Tibial nerve (tissue), 4 donors: ENCODE results near the gene RDH12. TPM values are rescaled to one million over a fixed set of nuclear protein-coding genes. Genes with fewer than 3 reads are reported as not detected.
A peak's percentile ranks its signal among the peaks of the same experiment; 100 is the strongest.

Experiments
- DNase-seq, 2 donors: peaks; one replicate each; pipeline ENCODE4 v3.0.0-alpha.2; 2019; ENCODE audit warnings: low spot score in 2 of 2
- H3K27ac ChIP-seq, 4 donors: fragments of 200-600 bp; sonication (generic) in 3 of 4; one replicate each; pipeline ENCODE4 v1.5.1; 2017 to 2019; ENCODE audit warnings: mild to moderate bottlenecking in 1 of 4
- H3K27me3 ChIP-seq, 2 donors: fragments of 200-600 bp; sonication (generic) in 1 of 2; one replicate each; pipeline versions ENCODE4 v1.5.1 to v1.6.0; 2017 to 2019
- H3K36me3 ChIP-seq, 3 donors: fragments of 200-600 bp; sonication (generic); one replicate each; pipeline ENCODE4 v1.5.1; 2018 to 2019
- H3K4me1 ChIP-seq, 4 donors: fragments of 200-600 bp; sonication (generic) in 3 of 4; one replicate each; pipeline ENCODE4 v1.5.1; 2017 to 2019
- H3K4me3 ChIP-seq, 4 donors: fragments of 200-600 bp; sonication (generic) in 3 of 4; one replicate each; pipeline ENCODE4 v1.5.1; 2017 to 2019; ENCODE audit warnings: mild to moderate bottlenecking in 1 of 4, moderate library complexity in 1 of 4
- H3K9me3 ChIP-seq, 4 donors: fragments of 200-600 bp; sonication (generic) in 3 of 4; one replicate each; pipeline ENCODE4 v1.5.1; 2017 to 2019
- CTCF ChIP-seq, 5 experiments: fragments of 200-600 bp in 3 of 5; fragments of 450-650 bp in 2 of 5; sonication (generic) in 3 of 5; IDR thresholded peaks; one replicate each; pipeline ENCODE4 v1.5.1; 2016 to 2019; ENCODE audit warnings: antibody characterized with exemption in 5 of 5, mild to moderate bottlenecking in 3 of 5, moderate library complexity in 2 of 5
- EP300 ChIP-seq, 2 donors: sonication (generic); formaldehyde crosslinking; IDR thresholded peaks; one replicate each; pipeline ENCODE4 v1.6.1; 2017; ENCODE audit warnings: antibody characterized with exemption in 2 of 2, mild to moderate bottlenecking in 1 of 2
- POLR2A ChIP-seq, 2 donors: fragments of 450-650 bp; IDR thresholded peaks; one replicate each; pipeline ENCODE4 v1.6.1; 2017; ENCODE audit warnings: antibody characterized with exemption in 2 of 2, mild to moderate bottlenecking in 2 of 2, moderate library complexity in 2 of 2
- WGBS, 2 donors: methylation state at CpG; one replicate each; pipeline ENCODE4 v1.1.5; 2018; 5-methylcytosine and 5-hydroxymethylcytosine counted together
- total RNA-seq, 4 donors: library from RNA; depleted of rRNA; stranded (reverse); fragments of >200 nt; gene quantifications; one replicate each; pipeline ENCODE4 v1.1.0, GENCODE V29; 2016

RDH12 gene
- total RNA-seq, 4 donors from 2014 or later: not detected

GRCh38 chr14:67734675-67735074 lies 33.0 kb downstream of the RDH12 start:
- no peak for DNase-seq
- Histone ChIP-seq H3K36me3 (no peaks in the 10 kb centered on the region), H3K27me3 (no peaks in the 10 kb centered on the region), H3K4me3 (no peak overlapping the region), H3K9me3 (no peaks in the 10 kb centered on the region), H3K27ac (no peak overlapping the region), H3K4me1 (peaks cover 0 to 4% (median 0%) of the 10 kb centered on the region in 4 donors)
- WGBS, 2 donors: 51 to 58% methylated on average over 3 of the region's 3 CpGs
- TF ChIP-seq POLR2A (IDR thresholded peaks at IDR 0.05) (no peak), CTCF (IDR thresholded peaks at IDR 0.05) (no peak), EP300 (IDR thresholded peaks at IDR 0.05) (no peak)

GRCh38 chr14:67735336-67736147 lies 33.9 kb downstream of the RDH12 start:
- Histone ChIP-seq H3K9me3 (no peaks in the 10 kb centered on the region), H3K4me3 (no peak overlapping the region), H3K36me3 (no peaks in the 10 kb centered on the region), H3K27ac (no peak overlapping the region), H3K4me1 (peaks cover 0 to 7% (median 0%) of the 10 kb centered on the region in 4 donors), H3K27me3 (no peaks in the 10 kb centered on the region)
- WGBS, 2 donors: 85 to 92% methylated on average over 10 of the region's 10 CpGs
- TF ChIP-seq POLR2A (IDR thresholded peaks at IDR 0.05) (no peak), CTCF (IDR thresholded peaks at IDR 0.05) (no peak), EP300 (IDR thresholded peaks at IDR 0.05) (no peak)
- no peak for DNase-seq

GRCh38 chr14:67736771-67737170 lies 35.1 kb downstream of the RDH12 start:
- H3K4me3 ChIP-seq: no peak overlapping the region
- no peaks in the 10 kb centered on the region for H3K9me3 ChIP-seq
- H3K4me1 ChIP-seq: peaks cover 0 to 7% (median 0%) of the 10 kb centered on the region in 4 donors
- 60 to 74% methylated on average over 4 of the region's 4 CpGs for WGBS, 2 donors
- no peak overlapping the region for H3K27ac ChIP-seq
- no peak for TF ChIP-seq CTCF (IDR thresholded peaks at IDR 0.05)
- TF ChIP-seq EP300 (IDR thresholded peaks at IDR 0.05): no peak
- no peak for TF ChIP-seq POLR2A (IDR thresholded peaks at IDR 0.05)
- H3K36me3 ChIP-seq: no peaks in the 10 kb centered on the region
- DNase-seq: no peak
- no peaks in the 10 kb centered on the region for H3K27me3 ChIP-seq

- Histone ChIP-seq H3K27ac (peak overlapping the region in 1 of 4 donors; percentile 25), H3K9me3 (no peaks in the 10 kb centered on the region), H3K36me3 (no peaks in the 10 kb centered on the region), H3K4me3 (no peak overlapping the region), H3K4me1 (peaks cover 0 to 7% (median 0%) of the 10 kb centered on the region in 4 donors), H3K27me3 (no peaks in the 10 kb centered on the region)
- TF ChIP-seq POLR2A (IDR thresholded peaks at IDR 0.05): no peak
- TF ChIP-seq CTCF (IDR thresholded peaks at IDR 0.05): no peak
- peak in 1 of 2 donors; percentile 80 for TF ChIP-seq EP300 (IDR thresholded peaks at IDR 0.05)
- WGBS, 2 donors: 71 to 73% methylated on average over 12 of the region's 12 CpGs
- peak; percentile 44 to 82 for DNase-seq
Observed at GRCh38 chr14:67738740-67739504, 37.2 kb downstream of the RDH12 start.

GRCh38 chr14:67744046-67744445 lies 42.4 kb downstream of the RDH12 start:
- WGBS, 2 donors: 71 to 79% methylated on average over 2 of the region's 2 CpGs
- Histone ChIP-seq H3K27ac (no peak overlapping the region), H3K4me1 (peaks cover 0 to 7% (median 0%) of the 10 kb centered on the region in 4 donors), H3K36me3 (peaks cover 3 to 39% (median 5%) of the 10 kb centered on the region in 3 donors), H3K27me3 (no peaks in the 10 kb centered on the region), H3K4me3 (no peak overlapping the region), H3K9me3 (no peaks in the 10 kb centered on the region)
- TF ChIP-seq CTCF (IDR thresholded peaks at IDR 0.05) (no peak), EP300 (IDR thresholded peaks at IDR 0.05) (no peak), POLR2A (IDR thresholded peaks at IDR 0.05) (no peak)
- no peak for DNase-seq
